Midbrain (tissue), 1 donor: Measurements from ENCODE around the gene OR2M4.
"Not testable (repeated sequence)": the region's sequence is repeated elsewhere in the genome, so short reads cannot be mapped to it uniquely, and the experiment has no call there.

Source experiments
- DNase-seq: peaks from one replicate; lab custom pipeline; 2025; lab: John Stamatoyannopoulos, UW

The OR2M4 gene, protein sequence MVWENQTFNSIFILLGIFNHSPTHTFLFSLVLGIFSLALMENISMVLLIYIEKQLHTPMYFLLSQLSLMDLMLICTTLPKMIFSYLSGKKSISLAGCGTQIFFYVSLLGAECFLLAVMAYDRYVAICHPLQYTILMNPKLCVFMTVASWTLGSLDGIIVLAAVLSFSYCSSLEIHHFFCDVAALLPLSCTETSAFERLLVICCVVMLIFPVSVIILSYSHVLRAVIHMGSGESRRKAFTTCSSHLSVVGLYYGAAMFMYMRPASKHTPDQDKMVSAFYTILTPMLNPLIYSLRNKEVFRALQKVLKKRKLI

DNA sequence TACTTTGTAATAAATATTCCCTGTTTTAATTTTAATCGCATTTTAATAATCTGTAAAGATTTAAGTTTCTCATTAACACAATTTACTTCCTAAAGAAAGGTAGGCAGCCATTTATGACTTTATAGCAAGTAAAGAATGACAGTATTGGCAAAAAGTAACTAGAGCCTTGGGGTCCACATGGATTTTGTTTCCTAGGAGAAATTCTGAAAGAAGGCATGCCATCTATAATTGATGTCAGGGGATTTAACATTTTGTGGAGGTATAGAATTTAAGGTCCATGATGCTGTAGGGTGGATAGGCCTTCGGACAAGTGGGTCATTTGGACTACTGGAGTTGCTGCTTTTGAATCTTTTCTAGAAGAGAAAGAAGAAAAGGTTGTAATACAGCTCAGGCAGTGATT lies at the start of gene OR2M4:
Gene OR2M4 (plus strand): TSS at position 301 of the 400 bp plus-strand sequence. CDS start 7,512 bp downstream, outside the sequence.
- no peak for DNase-seq

GRCh38 chr1:248183996-248184395 lies 47.2 kb upstream of the OR2M4 start:
- DNase-seq: no peak

DNA sequence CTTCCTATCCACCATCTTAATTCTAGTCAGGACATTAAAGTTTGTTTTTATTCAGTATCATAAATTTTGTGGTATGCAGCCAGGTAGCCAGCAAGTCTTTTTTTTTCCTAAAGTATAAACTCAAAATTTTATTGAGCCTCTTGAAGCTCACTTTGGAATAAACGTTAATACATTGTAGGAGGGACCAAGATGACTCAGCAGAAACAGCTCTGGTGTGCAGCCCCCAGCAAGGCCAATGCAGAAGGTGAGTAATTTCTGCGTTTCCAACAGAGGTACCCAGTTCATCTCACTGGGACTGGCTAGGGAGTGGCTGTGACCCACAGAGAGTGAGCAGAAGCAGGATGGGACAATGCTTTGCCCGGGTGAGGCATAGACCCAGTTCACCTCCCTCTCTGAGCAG lies 43.9 kb upstream of the OR2M4 start:
- no peak for DNase-seq

GRCh38 chr1:248189026-248189425 lies 42.2 kb upstream of the OR2M4 start:
- DNase-seq: no peak

DNA sequence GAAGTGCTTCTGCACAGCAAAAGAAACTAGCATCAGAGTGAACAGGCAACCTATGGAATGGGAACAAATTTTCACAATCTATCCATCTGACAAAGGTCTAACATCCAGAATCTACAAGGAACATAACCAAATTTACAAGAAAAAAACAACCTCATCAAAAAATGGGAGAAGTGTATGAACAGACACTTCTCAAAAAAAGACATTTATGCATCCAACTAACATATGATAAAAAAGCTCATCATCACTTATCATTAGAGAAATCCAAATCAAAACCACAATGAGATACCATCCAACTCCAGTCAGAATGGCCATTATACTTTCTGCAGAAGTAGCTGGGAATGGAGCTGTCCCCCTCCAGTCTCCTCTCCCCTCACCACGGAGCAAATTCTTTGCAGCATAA lies 37.1 kb upstream of the OR2M4 start:
- DNase-seq: no peak

- DNase-seq: no peak
Measured at GRCh38 chr1:248196965-248197364, 34.3 kb upstream of the OR2M4 start, which contains the start of gene OR2M3. TSS of gene OR2M3 (plus strand) at chr1:248197265. CDS start at chr1:248203068, 5,803 bp downstream.

DNA sequence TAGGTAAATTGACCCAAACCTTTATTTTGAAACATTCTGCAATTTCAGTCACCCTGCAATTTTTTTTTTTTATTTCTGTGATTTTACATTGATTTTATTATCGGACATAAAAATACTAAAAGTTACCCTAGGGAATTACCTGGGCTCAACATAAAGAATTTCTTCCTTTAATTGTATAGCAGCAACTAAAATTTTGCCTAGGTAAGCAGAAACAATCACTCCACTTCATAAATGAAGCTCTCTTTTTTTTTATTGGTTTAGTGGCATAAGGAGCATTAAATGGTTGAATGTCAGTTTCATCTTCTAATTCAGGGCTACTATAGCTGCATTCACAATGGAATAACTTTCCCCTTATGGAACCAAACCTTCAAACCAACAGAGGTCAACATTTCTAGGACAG lies 15.3 kb upstream of the OR2M4 start:
- DNase-seq: no peak

DNA sequence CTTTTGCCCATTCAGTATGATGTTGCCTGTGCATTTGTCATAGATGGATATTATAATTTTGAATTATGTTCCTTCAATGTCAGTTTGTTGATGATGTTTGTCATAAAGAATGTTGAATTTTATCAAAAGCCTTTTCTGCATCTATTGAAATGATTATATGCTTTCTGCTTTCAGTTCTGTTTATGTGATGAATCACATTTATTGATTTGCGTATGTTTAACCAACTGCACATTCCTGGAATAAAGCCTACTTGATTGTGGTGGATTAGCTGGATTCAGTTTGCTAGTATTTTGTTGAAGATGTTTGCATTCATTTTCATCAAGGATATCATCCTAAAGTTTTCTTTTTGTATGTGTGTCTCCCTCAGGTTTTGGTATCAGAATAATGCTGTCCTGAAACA lies 5.7 kb upstream of the OR2M4 start:
- no peak for DNase-seq

DNA sequence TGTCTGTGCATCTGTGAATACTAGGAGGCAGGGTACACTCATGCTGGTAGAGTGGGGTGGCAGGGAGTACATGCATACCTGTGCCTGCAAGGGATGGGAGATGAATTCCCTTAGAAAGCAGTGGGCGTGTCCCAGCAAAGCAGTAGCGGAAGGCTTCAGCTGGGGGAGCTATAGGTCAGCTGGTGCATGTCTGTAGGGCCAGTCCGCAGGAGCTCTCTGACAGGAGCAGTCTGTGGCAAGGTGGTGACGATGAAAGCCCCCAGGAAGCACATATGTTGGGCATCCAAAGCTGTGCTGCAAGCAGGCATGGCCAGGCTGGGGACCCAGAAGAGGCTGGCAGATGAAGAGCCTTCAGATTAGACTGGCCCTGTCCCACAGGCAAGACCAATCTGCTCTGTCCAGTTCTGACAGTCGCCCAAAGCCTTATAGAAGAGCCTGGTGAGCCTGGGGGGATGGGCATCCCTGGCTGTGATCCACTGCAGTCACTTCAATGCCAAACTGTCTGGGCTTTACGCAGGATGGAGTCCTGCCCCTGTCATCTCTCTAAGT lies 1.8 kb upstream of the OR2M4 start:
- DNase-seq: no peak

GRCh38 chr1:248239478-248239877 lies 8.3 kb downstream of the OR2M4 start:
- no peak for DNase-seq

DNA sequence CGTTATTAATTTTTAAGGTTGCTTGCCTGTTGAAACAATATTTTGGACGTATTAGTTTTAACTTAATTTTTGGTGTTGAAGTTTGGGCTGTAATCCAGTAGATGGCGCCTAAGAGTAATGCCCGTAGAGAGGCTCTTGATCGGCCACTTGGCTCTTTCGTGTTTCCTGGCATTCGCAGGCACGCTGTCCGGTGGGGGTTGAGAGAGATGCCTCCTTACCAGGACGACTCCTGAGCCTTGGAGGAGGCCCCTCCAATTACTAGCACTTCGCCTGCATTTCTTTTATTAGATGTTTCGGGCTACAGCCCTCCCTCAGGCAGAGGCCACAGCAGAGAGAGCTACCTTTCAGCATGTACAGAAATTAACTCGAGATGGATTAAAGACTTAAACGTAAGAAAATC lies 12.0 kb downstream of the OR2M4 start:
- peak; percentile 45 for DNase-seq

GRCh38 chr1:248259309-248259708 lies 28.1 kb downstream of the OR2M4 start:
- not testable (repeated sequence) for DNase-seq

GRCh38 chr1:248268178-248268577 lies 37.0 kb downstream of the OR2M4 start:
- DNase-seq: no peak

DNA sequence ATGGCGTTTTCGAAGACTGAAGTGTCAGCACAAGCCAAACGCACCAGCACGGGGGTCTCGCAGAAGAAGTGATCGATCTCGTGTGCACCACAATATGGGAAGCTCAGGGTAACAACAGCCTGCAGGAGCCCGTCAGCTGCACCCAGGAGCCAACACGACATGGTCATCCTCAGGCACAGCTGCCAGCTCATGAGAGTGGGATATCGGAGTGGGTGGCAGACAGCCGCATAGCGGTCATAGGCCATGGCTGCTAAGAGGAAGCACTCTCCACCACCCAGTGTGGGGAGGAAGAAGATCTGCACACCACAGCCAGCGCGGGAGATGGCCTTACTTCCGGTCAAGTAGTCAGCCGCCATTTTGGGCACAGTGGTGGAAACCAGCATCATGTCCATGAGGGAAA lies 42.0 kb downstream of the OR2M4 start:
- DNase-seq: not testable (repeated sequence)

DNA sequence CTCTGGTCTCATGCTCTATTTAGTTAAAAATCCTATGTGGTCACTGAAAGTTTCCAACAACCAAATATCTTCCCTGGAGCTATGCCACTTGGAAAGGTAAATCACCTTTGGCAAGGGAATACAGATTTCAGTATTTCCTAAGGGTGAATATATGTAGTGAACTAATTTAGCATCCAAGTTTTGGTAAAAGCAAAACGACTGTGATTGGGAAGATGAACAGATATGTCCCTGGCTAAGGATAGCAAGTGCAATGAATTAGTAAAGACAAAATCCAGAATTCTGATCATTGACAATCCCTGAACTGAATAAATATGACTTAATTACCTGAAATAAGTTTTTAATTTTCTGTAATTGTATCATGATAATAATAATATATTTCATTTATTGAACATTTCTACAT lies 46.7 kb downstream of the OR2M4 start, which contains the start of gene OR2T33:
Gene OR2T33 (minus strand): TSS at position 101 of the 400 bp plus-strand sequence. CDS start 4,162 bp downstream, outside the sequence.
- DNase-seq: no peak

DNA sequence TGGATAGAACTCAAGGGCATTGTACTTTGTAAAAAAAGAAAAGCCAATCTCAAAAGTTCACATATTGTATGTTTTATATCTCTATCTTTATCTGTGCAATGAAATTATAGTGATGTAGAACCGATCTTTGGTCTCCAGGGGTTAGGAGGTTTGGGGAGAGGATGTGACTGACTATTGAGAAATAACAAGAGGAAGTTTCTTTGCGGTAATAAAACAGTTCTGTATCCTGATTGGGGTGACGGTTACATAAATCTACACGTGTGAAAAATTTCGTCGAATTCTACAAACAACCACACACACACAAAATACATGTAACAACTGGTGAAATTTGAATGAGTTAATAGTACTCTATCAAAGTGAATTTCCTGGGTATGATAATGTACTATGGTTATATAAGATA lies 57.2 kb downstream of the OR2M4 start:
- DNase-seq: no peak
